Nephron progenitor cell (in vitro differentiated cells): Measurements from ENCODE around the gene RNASEH2B.

Source experiments
- DNase-seq: peaks from one replicate; pipeline ENCODE4 v3.0.0; 2021
- H3K27ac Mint-ChIP-seq: 2 replicates; pipeline ENCODE4 v1.8.0; 2021; ENCODE audit warnings: mild to moderate bottlenecking, moderate library complexity, mixed read lengths
- H3K27me3 Mint-ChIP-seq: 2 replicates; pipeline ENCODE4 v1.8.0; 2021; ENCODE audit warnings: mild to moderate bottlenecking, low read depth, mixed read lengths; ENCODE audit not compliant: poor library complexity
- H3K36me3 Mint-ChIP-seq: 2 replicates; pipeline ENCODE4 v1.8.0; 2021; ENCODE audit warnings: low read depth, mixed read lengths
- H3K4me1 Mint-ChIP-seq: 2 replicates; pipeline ENCODE4 v1.8.0; 2021; ENCODE audit warnings: mixed read lengths
- H3K4me3 Mint-ChIP-seq: 2 replicates; pipeline ENCODE4 v1.8.0; 2021; ENCODE audit warnings: mild to moderate bottlenecking, moderate library complexity, mixed read lengths
- H3K9me3 Mint-ChIP-seq: 2 replicates; pipeline ENCODE4 v1.8.0; 2021; ENCODE audit warnings: mild to moderate bottlenecking, moderate library complexity, mixed read lengths
- CTCF ChIP-seq: fragments of 200-600 bp; sonication (generic); IDR thresholded peaks from 2 replicates; pipeline ENCODE4 v1.5.0; 2021; ENCODE audit warnings: antibody characterized with exemption

RNASEH2B gene

GRCh38 chr13:50955241-50955640 lies 45.6 kb downstream of the RNASEH2B start:
- no peaks in the 10 kb centered on the region for H3K9me3 Mint-ChIP-seq
- H3K36me3 Mint-ChIP-seq, result peaks cover 29% of the 10 kb centered on the region
- peaks cover 4% of the 10 kb centered on the region for H3K4me1 Mint-ChIP-seq
- no peaks in the 10 kb centered on the region for H3K27me3 Mint-ChIP-seq
- no peak overlapping the region for H3K4me3 Mint-ChIP-seq
- no peak for DNase-seq
- TF ChIP-seq CTCF, result no peak
- H3K27ac Mint-ChIP-seq, result no peak overlapping the region

GRCh38 chr13:50955798-50956197 lies 46.2 kb downstream of the RNASEH2B start:
- Mint-ChIP-seq H3K27ac (no peak overlapping the region), H3K4me1 (no peaks in the 10 kb centered on the region), H3K9me3 (no peaks in the 10 kb centered on the region), H3K4me3 (no peak overlapping the region), H3K27me3 (no peaks in the 10 kb centered on the region), H3K36me3 (peaks cover 29% of the 10 kb centered on the region)
- no peak for DNase-seq
- TF ChIP-seq CTCF, result no peak

GRCh38 chr13:50957620-50958019 lies 48.0 kb downstream of the RNASEH2B start:
- no peak for TF ChIP-seq CTCF
- H3K9me3 Mint-ChIP-seq, result peaks cover 16% of the 10 kb centered on the region
- peaks cover under 1% of the 10 kb centered on the region for H3K27me3 Mint-ChIP-seq
- no peak overlapping the region for H3K27ac Mint-ChIP-seq
- no peaks in the 10 kb centered on the region for H3K4me1 Mint-ChIP-seq
- DNase-seq, result no peak
- peaks cover 41% of the 10 kb centered on the region for H3K36me3 Mint-ChIP-seq
- no peak overlapping the region for H3K4me3 Mint-ChIP-seq

GRCh38 chr13:50969691-50970090 lies 60.1 kb downstream of the RNASEH2B start:
- DNase-seq, result peak; percentile 18
- Mint-ChIP-seq H3K27ac (peak overlapping the region; percentile 89), H3K9me3 (no peaks in the 10 kb centered on the region), H3K4me3 (no peak overlapping the region), H3K4me1 (peaks cover 5% of the 10 kb centered on the region), H3K36me3 (peaks cover 15% of the 10 kb centered on the region), H3K27me3 (no peaks in the 10 kb centered on the region)
- TF ChIP-seq CTCF, result no peak

GRCh38 chr13:50970956-50971355 lies 61.4 kb downstream of the RNASEH2B start:
- H3K27ac Mint-ChIP-seq, result no peak overlapping the region
- H3K9me3 Mint-ChIP-seq, result no peaks in the 10 kb centered on the region
- no peaks in the 10 kb centered on the region for H3K27me3 Mint-ChIP-seq

More at GRCh38 chr13:50970956-50971355, 61.4 kb downstream of the RNASEH2B start:
- peaks cover 23% of the 10 kb centered on the region for H3K36me3 Mint-ChIP-seq
- no peak overlapping the region for H3K4me3 Mint-ChIP-seq
- DNase-seq, result no peak
- no peak for TF ChIP-seq CTCF
- peaks cover 5% of the 10 kb centered on the region for H3K4me1 Mint-ChIP-seq
